ENCODE results near the gene VGF.
"Not testable (repeated sequence)": the region's sequence is repeated elsewhere in the genome, so short reads cannot be mapped to it uniquely, and the experiment has no call there.

VGF gene

DNA sequence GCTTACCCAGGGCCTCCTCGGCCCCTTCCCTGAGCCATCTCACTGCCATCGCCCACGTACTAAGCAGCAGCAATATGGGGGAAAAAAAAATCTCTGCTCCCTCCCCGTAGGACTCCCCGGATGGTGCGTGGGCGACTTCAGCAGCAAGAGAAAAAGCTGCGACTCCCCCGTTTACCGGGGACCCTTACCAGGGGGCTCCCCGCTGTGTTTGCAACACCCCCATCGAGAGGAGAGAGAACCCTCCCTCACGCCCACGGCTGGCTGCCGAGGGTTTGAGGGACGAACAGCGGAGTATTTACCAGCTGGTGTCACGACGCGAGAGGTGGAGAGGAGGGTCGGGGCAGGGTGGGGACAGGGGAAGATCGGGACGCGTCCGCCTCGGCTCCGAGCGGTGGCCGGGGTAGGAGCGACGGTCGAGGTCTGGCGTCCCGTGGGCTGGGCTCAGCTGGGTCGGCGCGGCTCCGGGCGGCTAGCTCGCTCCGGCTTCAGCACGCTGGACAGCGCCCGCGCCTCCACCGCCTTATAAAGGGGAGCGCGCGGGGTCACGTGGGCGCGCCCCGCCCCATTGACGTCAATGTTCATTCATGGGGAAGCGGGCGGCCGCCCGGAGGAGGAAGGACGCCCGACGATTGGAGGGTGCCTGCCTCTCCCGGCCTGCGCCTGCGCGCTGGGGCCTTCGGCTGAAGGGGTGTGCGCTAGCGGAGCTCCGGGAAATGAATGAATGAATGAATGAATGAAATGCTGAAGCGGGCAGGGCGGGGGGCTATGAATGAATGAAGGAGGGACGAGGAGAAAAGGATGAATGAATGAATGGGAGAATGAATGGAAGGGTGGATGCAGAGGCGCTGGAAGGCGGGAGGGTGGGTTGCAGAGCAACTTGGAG, at the start of gene VGF:
Gene VGF (minus strand): TSS at position 495 of the 883 bp plus-strand sequence. CDS start 726 bp downstream, outside the sequence.
- peak; percentile 96 for DNase-seq

DNA sequence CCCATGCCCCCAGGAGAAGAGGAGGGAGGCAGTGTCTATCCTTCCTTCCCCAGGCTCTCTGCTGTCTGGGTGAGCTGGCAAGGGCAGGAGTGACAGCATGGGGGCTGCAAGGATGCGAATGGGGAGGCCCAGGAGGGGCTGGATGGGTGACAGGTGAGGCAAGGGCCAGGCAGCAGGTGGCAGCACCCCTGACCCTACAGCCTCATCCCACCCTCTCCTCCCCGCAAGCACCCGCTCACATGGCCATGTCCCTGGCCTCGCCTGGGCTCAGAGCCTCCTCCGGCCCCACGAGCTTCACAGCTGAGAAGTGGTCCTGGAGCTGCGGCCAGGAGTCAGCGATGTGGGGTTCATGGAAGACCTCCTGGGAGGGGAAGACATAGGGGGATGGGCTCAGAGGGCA, 46.6 kb upstream of the VGF start:
- DNase-seq = no peak

DNA sequence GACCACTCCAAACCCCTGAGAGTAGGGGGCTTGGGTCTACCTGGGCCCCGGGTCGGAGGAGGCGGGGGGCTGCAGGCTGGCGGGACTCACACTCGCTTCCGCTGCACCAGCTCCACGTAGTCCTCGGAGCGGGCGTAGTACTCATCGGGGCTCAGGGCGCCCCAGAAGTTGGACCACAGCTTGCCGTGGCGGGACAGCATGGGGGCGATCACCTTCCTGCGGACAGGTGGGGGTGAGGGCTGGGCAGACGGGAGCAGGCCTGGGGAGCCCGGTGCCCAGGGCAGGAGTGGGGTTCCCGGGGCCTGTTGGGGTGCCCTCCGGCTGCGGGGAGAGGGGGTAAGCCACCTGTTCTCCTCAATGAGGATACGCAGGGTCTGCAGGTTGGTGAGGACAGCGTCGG, 46.1 kb upstream of the VGF start:
- no peak for DNase-seq

DNA sequence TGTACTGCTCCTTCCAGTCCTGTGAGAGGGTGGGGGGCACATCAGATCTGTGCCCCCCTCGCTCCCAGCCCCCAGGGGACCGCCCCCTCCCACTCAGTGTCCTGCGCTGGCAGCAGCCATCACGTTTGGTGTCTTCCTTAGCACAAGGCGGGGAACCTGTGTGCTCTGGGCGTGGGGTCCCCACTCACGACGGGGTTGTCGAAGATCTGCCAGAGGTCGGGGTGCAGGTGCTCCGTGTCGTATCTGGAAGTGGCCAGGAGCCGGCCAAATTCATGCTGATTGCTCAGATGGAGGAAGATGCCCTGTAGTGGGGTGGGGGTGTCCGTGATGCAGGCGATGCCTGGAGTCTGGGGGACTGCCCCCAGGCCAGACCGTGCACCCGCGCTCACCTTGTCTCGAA, 44.8 kb upstream of the VGF start:
- no peak for DNase-seq

DNA sequence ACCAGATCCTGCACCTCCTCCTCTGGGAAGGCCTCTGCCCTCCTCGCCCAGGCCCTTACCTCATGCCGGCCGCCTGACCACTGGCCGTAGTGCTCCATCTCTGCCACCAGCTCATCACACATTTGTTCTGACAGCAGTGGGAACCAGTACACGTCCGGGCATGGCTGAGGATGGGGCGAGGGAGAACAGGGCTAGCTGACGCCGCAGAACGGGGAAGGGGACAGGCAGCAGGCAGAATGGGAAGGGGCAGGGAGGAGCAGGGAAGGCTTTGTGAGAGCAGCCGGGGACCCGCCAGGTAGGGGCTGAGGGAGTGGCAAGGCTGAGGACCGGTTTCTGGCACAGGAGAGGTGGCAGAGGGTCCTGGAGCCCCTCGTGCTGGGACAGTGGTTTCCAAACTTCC, 43.4 kb upstream of the VGF start:
- no peak for DNase-seq

DNA sequence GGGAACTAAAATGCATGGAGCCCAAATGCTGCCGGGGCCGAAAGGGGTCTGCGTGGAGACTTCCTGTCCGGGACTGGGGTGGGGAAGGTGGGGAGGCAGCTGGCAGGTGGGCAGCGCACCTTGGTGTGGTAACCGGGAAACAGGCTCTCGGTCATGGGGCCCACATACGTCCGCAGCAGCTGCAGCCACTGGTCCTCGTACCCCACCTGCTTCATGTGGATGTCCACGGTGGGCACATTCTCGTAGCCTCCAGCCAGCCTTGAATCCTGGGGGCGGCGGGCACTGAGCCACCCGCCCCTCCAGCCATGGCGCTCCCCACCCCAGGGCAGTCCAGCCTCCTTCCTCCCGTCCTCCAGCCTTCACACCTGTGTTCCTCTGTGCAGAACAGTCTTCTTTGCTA, 42.1 kb upstream of the VGF start:
- DNase-seq = no peak

DNA sequence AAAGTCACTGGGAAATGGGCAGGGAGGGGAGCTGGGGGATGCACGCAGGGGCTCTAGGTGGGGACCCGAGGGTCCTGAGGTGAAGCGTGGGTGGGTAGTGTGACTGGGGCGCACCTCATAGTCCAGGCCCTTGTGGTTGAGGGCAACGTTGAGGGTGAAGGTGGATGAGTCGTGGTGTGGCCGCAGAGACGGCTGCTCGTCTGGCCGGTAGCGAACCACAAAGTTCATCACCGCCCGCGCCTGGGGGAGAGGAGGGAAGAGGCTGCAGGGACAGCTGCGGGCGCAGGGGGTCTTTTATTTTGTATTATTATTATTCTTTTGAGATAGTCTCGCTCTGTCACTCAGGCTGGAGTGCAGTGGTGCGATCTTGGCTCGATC, 41.3 kb upstream of the VGF start:
- DNase-seq = no peak

DNA sequence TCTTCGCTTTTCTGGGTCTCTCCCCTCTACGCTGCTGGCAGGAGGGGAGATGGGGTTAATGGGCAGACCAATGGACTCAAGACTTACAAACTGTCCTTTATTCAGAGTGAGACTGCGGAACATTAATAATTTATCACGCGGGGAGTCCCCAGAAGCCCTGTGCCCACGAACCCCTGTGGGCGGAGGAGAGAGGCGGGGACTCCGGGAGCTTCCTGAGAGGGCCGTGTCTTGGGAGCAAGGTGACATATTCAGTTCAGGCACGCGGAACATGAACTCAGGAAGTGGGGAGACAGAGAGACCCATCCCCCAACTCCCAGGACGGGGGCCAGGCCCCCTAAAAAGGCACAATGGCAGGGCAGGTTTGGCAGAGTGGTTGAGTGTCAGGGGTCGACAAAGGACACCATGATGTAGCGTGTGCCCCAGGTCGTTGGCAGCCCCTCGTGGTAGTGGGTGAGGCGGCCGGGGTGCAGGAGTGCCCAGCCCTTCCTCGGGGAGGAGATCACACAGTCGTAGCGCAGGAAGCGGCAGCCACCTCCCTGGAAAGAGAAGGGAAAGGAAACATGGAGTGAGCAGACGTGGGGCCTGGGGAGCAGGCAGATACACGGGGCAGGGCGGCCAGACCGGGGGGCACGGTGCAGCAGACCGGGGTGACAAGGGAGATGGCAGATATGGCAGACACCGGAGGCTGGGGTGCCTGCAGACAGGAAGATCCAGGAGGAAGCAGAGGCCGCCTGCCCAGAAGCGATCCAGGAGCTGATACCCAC, 40.7 kb upstream of the VGF start:
- no peak for DNase-seq

DNA sequence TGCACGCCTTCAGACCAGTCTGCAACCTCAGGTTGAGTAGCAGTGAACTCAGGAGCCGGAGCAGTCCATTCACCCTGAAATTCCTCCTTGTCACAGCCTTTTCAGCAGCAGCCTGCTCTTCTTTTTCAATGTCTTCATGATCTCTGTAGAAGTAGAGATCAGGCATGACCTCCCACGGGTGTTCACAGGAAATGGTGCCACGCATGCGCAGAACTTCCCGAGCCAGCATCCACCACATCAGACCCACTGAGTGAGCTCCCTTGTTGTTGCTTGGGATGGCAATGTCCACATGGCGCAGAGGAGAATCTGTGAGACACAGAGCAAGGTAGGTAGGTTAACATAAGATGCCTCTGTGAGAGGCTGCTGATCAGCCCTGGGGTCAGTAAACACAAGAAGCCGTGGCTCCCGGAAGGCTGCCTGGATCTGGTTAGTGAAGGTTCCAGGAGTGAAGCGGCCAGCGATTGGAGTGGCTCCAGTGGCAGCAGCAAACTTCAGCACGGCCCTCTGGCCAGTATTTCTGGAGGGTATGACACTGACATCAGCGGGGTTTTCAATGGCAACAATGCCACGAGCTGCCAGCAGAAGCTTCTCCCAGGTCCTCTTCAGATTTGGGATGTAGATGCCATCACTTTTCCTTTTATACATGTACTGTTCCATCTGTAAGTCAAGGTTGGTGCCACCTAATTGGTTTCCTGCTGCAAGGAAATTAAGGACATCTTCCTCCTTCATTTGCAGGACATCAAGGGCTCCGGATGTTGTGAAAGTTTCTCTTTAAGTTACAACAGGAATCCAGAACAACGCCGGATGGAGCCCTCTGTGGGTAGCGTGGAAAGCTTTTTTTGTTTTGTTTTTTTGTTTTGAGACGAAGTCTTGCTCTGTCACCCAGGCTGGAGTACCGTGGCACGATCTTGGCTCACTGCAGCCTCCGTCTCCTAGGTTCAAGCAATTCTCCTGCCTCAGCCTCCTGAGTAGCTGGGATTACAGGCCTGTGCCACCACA, 38.7 kb upstream of the VGF start:
- DNase-seq = not testable (repeated sequence)

DNA sequence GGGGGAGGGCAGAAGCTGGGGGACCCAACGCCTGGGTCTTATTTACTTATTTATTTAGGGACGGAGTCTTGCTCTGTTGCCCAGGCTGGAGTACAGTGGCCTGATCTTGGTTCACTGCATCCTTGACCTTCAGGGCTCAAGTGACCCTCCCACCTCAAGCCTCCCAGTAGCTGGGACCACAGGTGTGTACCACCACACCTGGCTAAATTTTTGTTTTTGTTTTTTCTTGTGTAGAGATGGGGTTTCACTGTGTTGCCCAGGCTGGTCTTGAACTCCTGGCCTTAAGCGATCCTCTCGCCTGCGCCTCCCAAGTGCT, 37.2 kb upstream of the VGF start:
- DNase-seq = no peak

DNA sequence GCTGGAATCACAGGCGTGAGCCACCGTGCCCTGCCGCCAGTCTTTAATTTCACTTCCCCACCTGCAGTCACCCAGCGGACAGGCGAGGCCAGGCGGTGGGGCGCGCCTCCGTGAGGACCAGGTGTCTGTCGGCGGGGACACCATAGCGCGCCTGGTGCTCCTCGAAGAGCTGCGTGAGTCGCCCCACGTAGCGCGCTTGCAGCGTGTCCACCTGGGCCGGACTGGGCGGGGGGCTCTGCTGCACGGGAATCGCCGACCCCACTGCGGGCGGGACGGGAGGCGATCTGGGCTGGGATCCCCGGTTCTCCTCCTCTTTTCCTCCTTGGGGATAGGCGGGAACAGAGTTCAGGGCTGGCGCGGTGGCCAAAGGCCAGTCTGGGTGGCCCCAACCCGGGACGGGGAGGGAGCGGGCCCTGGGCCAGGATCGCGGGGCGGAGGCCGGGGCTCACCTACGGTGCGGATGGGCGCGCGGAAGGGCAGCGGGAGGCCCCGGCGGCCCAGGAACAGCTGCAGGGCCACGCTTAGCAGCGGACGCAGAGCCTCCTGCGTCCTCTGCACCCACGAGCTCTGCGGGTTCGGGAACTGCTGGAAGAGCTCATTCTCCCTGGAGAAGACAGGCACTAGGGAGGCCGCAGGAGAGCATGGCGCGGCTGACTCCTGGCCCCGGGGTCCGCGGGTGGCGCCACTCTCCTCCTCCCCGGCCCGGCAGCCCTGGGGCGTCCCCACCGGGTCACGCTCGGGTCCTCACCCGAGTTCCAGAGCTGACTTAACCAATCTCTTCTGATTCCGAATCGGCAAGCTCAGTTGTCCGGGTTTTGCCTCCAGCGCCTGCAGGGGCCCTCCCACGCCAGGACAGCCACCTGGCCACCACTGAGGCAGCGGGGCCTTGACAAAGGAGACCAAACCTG, 36.6 kb upstream of the VGF start:
- DNase-seq = no peak

DNA sequence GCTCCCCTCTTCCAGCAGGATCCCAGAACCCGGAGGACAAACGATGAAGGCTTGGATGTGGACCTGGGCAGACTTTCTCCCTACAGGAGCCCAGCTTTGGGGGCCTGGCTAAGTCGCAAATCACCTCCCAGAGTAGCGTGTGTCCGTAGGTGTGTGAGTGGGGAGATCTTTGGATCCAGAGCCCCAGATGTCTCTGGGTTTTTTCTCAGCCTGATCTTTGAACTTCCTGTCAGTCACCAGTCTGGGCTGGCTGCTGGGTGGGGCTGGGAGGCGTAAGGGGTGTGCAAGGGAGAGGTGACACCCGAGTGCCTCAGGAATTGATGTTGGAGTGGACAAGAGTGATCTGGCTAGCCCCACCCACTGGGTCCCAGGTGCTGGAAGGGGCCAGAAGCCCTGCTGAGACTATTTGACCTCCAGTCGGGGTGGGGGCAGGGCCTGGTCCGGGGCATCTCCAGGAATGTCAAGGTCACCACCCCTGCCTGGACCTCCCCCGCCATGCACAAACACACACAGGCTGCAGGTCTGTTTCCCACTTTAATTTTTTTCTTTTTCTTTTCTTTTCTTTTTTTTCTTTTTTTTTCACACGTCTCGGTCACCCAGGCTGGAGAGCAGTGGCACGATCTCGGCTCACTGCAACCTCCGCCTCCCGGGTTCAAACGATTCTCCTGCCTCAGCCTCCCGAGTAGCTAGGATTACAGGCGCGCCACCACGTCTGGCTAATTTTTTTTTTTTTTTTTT, 35.7 kb upstream of the VGF start, which contains the start of gene MOGAT3:
Gene MOGAT3 (minus strand): TSS at position 175 of the 738 bp plus-strand sequence. CDS start 182 bp downstream, outside the sequence.
- no peak for DNase-seq

DNA sequence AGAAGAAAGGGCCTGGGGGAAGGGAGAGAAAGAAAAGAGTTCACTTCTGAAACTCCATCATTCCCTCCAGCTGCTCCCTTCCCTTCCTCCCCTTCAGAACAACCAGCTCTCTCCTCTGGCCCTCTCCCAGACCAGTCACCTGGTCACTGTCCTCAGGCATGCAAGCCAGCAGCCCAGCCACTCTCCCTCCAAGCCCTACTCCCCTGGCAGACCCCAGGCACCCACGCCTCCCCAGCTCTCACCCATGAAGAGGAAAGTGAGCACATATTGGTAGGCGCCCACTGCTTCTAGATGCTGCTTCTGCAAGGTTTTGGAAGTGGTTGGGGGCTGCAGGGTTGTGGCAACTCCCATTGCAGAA, 35.1 kb upstream of the VGF start:
- no peak for DNase-seq

DNA sequence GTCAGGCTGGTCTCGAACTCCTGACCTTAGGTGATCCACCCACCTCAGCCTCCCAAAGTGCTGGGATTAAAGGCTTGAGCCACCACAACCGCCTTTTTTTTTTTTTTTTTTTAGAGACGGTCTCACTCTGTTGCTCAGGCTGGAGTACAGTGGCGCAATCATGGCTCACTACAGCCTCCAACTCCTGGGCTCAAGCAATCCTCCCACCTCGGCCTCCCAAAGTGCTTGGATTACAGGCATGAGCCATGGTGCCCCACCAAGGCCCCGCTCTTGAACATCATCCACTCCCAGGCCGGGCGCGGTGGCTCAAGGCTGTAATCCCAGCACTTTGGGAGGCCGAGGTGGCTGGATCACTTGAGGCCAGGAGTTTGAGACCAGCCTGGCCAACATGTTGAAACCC, 34.2 kb upstream of the VGF start:
- not testable (repeated sequence) for DNase-seq

DNA sequence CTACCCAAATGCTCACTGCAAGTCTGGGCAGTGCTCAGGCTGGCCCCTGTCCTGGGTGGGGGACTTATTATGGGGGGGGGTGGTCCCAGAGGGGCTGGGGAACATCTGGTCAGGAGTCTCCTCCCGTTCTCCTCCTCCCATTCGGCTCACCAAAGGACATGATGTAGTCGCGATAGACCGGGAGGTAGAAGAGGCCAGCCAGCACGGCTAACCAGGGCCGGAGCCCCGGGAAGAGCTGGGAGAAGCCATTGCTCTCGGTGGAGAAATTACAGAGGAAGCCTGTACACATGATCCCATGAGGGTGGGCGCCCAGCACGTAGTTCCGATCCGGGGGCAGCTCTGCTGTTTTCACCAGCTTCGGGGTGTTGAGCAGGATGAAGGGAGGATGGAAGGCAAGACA, 33.1 kb upstream of the VGF start:
- DNase-seq = no peak

DNA sequence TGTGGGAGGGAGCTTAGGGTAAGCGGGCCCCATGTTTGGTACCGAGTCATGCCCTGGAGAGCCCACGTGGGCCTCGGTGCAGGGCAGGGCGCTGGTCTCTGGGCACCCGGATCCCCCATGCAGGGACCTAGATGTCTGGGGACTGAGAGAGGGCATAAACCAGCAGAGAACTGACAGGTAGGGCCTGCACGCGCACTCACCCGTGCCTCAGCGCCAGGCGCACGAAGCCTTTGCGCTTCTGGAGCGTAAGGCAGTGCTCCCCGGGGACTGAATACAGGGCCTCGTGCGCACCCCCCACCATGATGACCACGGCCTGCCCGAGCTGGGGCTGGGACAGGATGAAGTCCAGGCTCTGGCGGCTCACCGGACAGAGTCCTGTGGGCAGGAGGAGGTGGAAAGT, 32.6 kb upstream of the VGF start:
- no peak for DNase-seq

DNA sequence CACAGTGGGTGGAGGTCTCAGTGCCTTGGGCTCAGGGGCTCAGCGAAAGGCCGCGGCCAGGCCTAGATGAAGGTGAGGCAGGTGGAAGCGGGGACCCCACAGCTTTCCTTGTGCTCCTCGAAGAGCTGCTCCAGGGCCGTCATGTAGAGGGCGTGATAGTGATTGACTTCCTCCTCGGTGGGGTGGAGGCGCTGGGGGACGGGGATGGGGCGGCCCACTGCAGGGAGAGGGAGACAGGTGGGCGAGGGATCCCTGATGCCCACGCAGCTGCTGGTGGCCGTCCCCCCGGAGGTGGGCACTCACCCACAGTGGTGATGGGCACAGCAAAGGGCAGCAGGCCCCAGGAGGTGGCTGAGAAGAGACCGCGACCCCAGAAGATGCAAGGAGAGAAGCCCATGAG, 30.5 kb upstream of the VGF start:
- no peak for DNase-seq

DNA sequence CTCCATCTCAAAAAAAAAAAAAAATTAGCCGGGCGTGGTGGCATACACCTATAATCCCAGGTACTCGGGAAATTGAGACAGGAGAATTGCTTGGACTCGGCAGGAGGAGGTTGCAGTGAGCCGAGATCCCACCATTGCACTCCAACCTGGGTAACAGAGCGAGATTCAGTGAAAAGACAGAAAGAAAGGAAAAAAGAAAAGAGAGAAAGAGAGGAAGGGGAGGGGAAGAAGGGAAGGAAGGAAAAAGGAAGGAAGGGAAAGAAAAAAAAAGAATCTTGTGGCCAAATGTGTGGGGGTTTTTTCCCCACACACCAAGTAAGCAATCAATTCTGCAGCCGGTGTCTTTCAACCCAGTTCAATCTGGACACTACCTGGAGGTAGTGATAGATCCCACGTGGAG, 23.7 kb upstream of the VGF start:
- no peak for DNase-seq

DNA sequence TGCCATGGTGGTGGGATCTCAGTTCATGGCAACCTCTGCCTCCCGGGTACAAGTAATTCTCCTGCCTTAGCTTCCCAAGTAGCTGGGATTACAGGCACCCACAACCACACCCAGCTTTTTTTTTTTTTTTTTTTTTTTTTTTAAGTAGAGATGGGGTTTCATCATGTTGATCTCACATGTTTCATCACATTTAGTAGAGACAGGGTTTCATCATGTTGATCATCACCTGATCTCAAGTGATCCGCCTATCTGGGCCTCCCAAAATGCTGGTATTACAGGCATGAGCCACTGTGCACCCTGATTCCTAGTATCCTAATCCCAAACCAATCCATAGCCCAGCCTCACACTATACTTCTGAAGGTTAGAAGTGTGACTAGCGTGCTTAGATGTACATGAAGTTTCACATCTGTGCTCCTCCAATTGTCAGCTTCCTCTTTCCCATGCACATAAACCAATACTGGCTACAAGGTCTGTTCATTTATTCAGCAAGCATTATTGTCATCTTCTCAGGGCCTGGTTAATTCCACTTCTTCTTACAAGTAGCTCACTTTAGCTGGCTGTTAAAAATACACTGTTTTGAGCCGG, 21.6 kb upstream of the VGF start:
- DNase-seq = no peak

DNA sequence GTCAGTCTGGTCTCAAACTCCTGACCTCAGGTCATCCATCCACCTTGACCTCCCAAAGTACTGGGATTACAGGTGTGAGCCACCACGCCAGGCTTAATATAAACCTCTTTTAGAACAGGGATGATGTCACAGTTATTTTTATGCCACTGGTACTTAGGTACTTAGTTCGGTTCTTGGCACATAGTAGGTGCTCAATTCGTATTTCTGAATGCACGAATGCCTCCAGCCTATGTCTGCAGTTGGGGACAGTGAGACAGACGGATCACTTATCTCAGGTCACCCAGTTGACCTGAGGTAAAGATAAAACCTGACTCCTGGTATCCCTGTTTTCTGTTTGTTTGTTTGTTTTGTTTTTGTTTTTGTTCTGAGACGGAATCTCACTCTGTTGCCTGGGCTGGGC, 20.8 kb upstream of the VGF start:
- DNase-seq = no peak

DNA sequence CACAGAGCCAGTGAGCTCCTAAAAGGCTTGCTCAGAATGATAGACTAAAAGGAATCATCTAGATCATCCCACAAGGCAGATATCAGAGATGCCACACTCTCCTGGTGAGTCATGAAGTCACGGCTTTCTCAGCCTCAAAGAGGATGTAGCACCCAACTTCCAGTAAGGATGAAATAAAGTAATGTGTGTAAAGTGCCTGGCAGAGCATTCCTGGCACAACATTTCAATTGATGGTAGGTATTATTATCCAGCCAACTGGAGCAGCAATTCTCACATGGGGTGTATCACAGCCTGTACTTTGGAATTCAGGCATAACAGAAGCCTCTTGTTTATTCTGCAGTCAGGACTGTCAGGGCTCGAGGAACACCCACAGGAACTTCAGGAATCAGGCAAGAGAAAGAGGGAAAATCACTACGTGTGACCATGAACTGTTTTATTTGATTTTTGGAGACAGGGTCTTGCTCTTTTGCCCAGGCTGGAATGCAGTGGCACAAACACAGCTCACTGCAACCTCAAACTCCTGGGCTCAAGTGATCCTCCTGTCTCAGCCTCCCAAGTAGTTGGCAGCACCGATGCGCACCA, 20.0 kb upstream of the VGF start:
- no peak for DNase-seq

Measured in activated T-cell treated with anti-CD3 and anti-CD28 coated beads, Interleukin-2, amount 50 U/mL, for 1 hour (primary cell).